GM21717 (cell line): ENCODE measurements around the gene CRELD1.

Source experiments
- ATAC-seq: cut with Tn5 transposase; IDR thresholded peaks from one replicate; pipeline ENCODE4 v1.9.1; 2021; ENCODE audit warnings: mild to moderate bottlenecking, moderate library complexity; ENCODE audit not compliant: unreplicated experiment

Gene CRELD1

GRCh38 chr3:9951962-9952805 lies 18.6 kb downstream of the CRELD1 start, which contains the start of gene PRRT3:
Gene PRRT3, minus strand, starts transcription at chr3:9952408. Its CDS starts 2,293 bp downstream, at chr3:9950115.
- peak; percentile 73 for ATAC-seq

DNA sequence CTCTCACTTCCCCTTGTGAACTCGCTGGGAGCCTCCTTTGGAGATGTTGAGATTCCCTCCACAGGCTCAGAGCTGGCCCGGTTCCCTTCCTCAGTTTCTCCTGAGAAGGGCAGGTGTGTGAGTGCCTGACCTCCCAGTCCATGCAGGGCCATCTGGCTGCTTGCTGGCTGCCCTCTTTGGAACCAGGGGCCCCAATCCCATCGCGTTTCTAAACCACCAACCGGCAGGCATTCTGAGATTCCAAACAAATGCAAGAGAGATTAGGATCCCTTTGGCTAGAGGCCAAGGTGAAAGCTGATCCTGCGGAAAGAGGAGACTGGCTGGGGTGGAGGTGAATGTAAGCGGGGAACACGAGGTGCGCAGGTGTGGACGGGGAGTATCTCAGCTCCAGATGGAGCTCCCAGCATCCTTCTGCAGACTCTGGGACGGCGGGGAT lies 21.5 kb downstream of the CRELD1 start:
- ATAC-seq: no peak

- ATAC-seq: no peak
These were observed 22.1 kb downstream of the CRELD1 start for GRCh38 chr3:9955611-9956352.

GRCh38 chr3:9957214-9957613 lies 23.6 kb downstream of the CRELD1 start:
- no peak for ATAC-seq

GRCh38 chr3:9965200-9965875 lies 31.7 kb downstream of the CRELD1 start:
- ATAC-seq: no peak

DNA sequence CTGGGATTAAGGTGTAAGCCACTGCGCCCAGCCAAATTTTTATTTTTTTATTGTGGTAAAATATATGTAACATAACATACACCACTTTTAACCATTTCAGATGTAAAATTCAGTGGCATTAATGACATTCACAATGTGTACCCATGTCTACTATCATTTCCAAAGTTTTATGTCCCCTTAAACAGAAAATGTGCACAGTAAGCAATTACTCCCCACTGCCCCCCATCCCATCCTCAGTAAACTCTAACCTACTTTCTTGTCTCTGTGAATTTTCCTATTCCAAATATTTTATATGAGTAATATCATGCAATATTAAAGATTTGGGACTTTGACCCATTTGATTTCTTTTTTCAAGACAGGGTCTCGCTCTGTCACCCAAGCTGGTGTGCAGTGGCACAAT lies 33.2 kb downstream of the CRELD1 start:
- no peak for ATAC-seq

DNA sequence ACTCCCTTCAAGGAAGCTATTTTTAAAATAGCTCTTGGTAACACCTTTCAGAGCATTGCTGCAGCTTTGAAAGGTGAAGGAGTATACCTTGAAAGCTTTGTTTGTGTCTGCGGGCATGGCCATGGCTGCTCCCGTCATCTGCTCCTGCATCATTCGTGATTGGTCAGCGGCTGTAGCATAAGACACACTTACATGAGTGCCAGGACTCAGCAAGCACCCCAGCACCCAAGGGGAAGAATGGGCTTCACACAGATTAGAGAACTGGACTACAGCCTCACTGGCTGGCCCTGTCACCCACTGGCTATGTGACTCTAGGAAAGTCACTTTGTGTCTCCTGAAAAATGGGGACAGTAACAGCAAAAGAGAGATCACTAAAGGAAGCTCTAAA lies 36.0 kb downstream of the CRELD1 start:
- ATAC-seq: no peak

DNA sequence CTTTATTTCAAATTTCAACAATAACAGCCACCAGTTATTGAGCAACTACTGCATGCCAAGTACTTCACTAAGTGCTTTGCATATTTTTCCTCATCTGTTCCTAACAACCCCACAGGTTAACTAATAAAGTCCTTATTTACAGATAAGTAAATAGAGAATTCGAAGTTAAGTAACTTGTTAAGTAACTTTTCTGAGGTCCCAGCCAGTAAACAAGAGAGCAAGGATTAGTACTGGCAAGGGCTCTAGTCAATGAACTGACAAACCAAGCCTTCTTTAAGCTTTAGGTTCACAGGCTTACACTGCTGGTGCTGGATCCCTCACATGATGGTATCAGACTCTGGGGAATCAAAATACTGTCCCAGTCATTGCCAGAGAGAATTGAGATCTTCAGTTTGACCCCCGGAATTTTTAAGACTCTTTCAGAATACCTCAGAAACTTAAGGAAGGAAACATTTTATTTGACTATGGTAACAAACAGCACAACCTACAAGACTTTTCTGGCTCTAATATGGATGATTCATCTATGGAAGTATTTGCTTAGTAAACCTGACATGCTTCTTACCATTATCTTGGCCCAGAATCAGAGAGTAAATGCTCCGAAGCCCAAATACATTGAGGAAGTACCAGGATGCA lies 36.5 kb downstream of the CRELD1 start:
- no peak for ATAC-seq

GRCh38 chr3:9976721-9977709 lies 43.4 kb downstream of the CRELD1 start:
- ATAC-seq: no peak

- ATAC-seq: no peak
These were observed 45.2 kb downstream of the CRELD1 start for GRCh38 chr3:9978710-9979305.

- ATAC-seq: no peak
These were observed 46.6 kb downstream of the CRELD1 start for GRCh38 chr3:9980251-9980650.

DNA sequence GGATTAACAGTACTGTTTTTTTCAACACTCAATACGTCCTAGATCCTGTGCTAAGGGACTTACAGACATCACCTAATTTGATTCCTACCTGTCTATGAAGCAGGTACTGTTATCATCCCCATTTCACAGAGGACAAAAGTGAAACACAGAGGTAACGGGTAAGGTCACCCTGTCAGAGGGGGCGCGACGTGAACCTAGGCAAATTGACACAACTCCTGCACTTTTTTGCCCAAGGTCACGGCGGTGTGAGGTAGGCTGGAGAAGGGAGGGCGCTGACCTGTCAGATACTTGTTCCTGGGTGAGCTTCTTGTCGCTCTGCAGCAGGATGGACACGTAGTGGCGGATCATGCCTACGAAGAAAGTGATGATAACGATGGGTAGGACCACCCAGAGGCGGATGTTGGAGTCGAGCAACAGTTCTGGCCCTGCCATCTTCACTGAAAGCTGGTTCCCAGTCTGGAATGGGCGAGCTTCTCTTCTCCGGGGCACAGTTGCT lies 52.6 kb downstream of the CRELD1 start:
- peak; percentile 28 for ATAC-seq

GRCh38 chr3:9994086-9994844 lies 60.6 kb downstream of the CRELD1 start:
- no peak for ATAC-seq
